Right lobe of liver (tissue), 6 donors: ENCODE measurements around the gene EFNA5. TPM values are rescaled to one million over a fixed set of nuclear protein-coding genes. Genes with fewer than 3 reads are reported as not detected.

Experiments
- ATAC-seq, 4 donors: fragments of 200-7000 bp; cut with Tn5 transposase; one replicate each; pipeline ENCODE4 v1.9.1; 2020; ENCODE audit warnings: mild to moderate bottlenecking in 4 of 4, moderate library complexity in 4 of 4
- DNase-seq, 3 donors: peaks; one replicate each; pipeline ENCODE4 v3.0.0-alpha.2; 2020
- H3K27ac ChIP-seq, 3 donors: fragments of 200-600 bp; one replicate each; pipeline ENCODE4 v1.8.0; 2022
- H3K27me3 ChIP-seq, 2 donors: fragments of 200-600 bp; one replicate each; pipeline ENCODE4 v1.8.0; 2022
- H3K36me3 ChIP-seq, 4 donors: fragments of 200-600 bp; sonication (generic) in 1 of 4; one replicate each; pipeline versions ENCODE4 v1.5.1 to v1.8.0; 2017 to 2022; ENCODE audit warnings: control low read depth in 1 of 4
- H3K4me1 ChIP-seq, 4 donors: fragments of 200-600 bp; sonication (generic) in 1 of 4; one replicate each; pipeline versions ENCODE4 v1.5.1 to v1.8.0; 2017 to 2022; ENCODE audit warnings: control low read depth in 1 of 4
- H3K4me3 ChIP-seq, 3 donors: fragments of 200-600 bp; one replicate each; pipeline ENCODE4 v1.8.0; 2022
- H3K9me3 ChIP-seq, 4 donors: fragments of 200-600 bp; sonication (generic) in 1 of 4; one replicate each; pipeline versions ENCODE4 v1.5.1 to v1.8.0; 2017 to 2022; ENCODE audit warnings: control low read depth in 1 of 4
- POLR2A ChIP-seq: fragments of 450-650 bp; IDR thresholded peaks from one replicate; pipeline ENCODE4 v1.6.1; 2017; ENCODE audit warnings: antibody characterized with exemption, mild to moderate bottlenecking
- WGBS: methylation state at CpG from one replicate; pipeline ENCODE4 v1.1.6; 2018; ENCODE audit warnings: low coverage, low lambda C conversion rate; ENCODE audit not compliant: insufficient coverage; ENCODE audit errors: missing lambda C conversion rate; 5-methylcytosine and 5-hydroxymethylcytosine counted together
- intact Hi-C, 2 donors: fragments of 100-400 bp; cut with DNase I; formaldehyde crosslinking; loops; one replicate each; pipeline versions ENCODE4 v1.11.2 to v1.14.1; 2022
- total RNA-seq, 6 experiments: library from RNA; depleted of rRNA in 2 of 6; stranded (reverse); fragments of >200 nt in 2 of 6; fragmentation: NEBNext Ultra II Directional in 3 of 6; extraction: Animal tissue kit (Norgen Biotek cat#: 25700) in 3 of 6; gene quantifications; one replicate each; pipeline versions ENCODE4 v1.1.0 to v1.2.4, GENCODE V29; 2016 to 2023
- TF ChIP-seq, protein P1 (sequence below), 4 donors: fragments of 200-600 bp in 3 of 4; fragments of 450-650 bp in 1 of 4; IDR thresholded peaks; one replicate each; pipeline versions ENCODE4 v1.5.1 to v1.8.0; 2016 to 2022; ENCODE audit warnings: antibody characterized with exemption in 4 of 4, mild to moderate bottlenecking in 2 of 4
- donor health status: DM: no; HTN: yes; CAD: no.
- donor health status: DM: no; HTN: no; CAD: no.
- donor health status: DM: no; HTN: no; CAD: no.
- donor health status: DM: no; HTN: yes; CAD: no.
- donor health status: DM: no; HTN: yes; CAD: no.

The EFNA5 gene
- total RNA-seq, 6 experiments from 2014 or later, result 0.18 to 11.7 (median 1.4) TPM

GRCh38 chr5:107469485-107470294 lies 201.0 kb downstream of the EFNA5 start:
- intact Hi-C loops, result no loop called here
- WGBS, result 61% methylated on average over 5 of the region's 5 CpGs
- Histone ChIP-seq H3K27me3 (no peaks in the 10 kb centered on the region), H3K4me1 (no peaks in the 10 kb centered on the region), H3K36me3 (no peaks in the 10 kb centered on the region), H3K4me3 (no peak overlapping the region), H3K27ac (no peak overlapping the region), H3K9me3 (no peaks in the 10 kb centered on the region)
- DNase-seq, result no peak
- TF ChIP-seq, protein P1, sequence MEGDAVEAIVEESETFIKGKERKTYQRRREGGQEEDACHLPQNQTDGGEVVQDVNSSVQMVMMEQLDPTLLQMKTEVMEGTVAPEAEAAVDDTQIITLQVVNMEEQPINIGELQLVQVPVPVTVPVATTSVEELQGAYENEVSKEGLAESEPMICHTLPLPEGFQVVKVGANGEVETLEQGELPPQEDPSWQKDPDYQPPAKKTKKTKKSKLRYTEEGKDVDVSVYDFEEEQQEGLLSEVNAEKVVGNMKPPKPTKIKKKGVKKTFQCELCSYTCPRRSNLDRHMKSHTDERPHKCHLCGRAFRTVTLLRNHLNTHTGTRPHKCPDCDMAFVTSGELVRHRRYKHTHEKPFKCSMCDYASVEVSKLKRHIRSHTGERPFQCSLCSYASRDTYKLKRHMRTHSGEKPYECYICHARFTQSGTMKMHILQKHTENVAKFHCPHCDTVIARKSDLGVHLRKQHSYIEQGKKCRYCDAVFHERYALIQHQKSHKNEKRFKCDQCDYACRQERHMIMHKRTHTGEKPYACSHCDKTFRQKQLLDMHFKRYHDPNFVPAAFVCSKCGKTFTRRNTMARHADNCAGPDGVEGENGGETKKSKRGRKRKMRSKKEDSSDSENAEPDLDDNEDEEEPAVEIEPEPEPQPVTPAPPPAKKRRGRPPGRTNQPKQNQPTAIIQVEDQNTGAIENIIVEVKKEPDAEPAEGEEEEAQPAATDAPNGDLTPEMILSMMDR (IDR thresholded peaks at IDR 0.05), result no peak
- no peak for TF ChIP-seq POLR2A
- ATAC-seq, result peak; percentile 18 to 57 (median 33)

- Histone ChIP-seq H3K9me3 (no peaks in the 10 kb centered on the region), H3K36me3 (no peaks in the 10 kb centered on the region), H3K27ac (no peak overlapping the region), H3K27me3 (no peaks in the 10 kb centered on the region), H3K4me3 (no peak overlapping the region), H3K4me1 (no peaks in the 10 kb centered on the region)
- DNase-seq (no peak), ATAC-seq (no peak)
- 29% methylated on average over 1 of the region's 2 CpGs for WGBS
- intact Hi-C loops, result no loop called here
- no peak for TF ChIP-seq POLR2A
- TF ChIP-seq, protein P1 (IDR thresholded peaks at IDR 0.05), result no peak
Observed at GRCh38 chr5:107469064-107469463, 201.7 kb downstream of the EFNA5 start.

GRCh38 chr5:107468276-107468675 lies 202.5 kb downstream of the EFNA5 start:
- ATAC-seq (peak in 1 of 4 donors; percentile 16), DNase-seq (no peak)
- no peaks in the 10 kb centered on the region for H3K4me1 ChIP-seq
- H3K4me3 ChIP-seq, result no peak overlapping the region
- WGBS, result 31% methylated on average over 1 of the region's 1 CpG
- TF ChIP-seq, protein P1 (IDR thresholded peaks at IDR 0.05), result no peak
- TF ChIP-seq POLR2A, result no peak
- intact Hi-C loops, result no loop called here
- H3K36me3 ChIP-seq, result no peaks in the 10 kb centered on the region
- no peak overlapping the region for H3K27ac ChIP-seq
- H3K9me3 ChIP-seq, result no peaks in the 10 kb centered on the region
- H3K27me3 ChIP-seq, result no peaks in the 10 kb centered on the region

DNA sequence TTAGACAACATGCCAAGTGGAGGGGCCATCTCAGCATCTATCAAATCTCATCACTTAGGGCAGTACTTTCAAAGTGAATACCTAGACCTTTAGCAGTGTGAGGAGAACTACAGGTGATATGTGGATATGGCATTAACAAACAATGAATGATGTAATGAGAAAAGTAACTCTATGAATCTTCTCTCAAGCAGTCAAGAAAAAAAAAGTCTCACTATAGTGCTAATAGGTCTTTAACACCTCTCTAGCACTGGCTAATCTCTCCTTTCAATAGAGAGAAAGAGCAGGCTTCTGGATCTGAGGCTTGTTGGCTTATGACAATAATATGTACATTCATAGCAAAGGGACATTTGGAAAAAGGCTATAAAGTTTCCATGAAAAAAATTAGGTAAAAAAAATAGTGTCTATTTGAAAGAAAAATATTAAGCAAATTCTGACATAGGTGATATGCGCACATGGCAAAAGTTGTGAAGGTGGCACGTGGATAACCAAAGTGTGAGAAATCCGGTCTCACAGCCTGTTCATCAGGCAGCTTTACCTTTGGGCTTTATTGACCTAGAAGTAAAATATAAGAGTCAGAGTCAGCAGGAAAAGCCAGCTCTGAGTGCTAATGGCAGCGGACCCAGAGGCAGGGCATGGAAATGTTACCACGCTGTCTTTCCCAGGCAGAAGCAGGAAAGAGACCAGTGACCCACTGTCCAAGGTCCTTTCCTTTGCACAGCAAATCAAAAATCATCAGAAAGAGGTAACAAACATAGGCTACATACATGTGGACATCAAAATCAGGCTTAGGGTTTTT lies 203.4 kb downstream of the EFNA5 start:
- no peak for DNase-seq
- TF ChIP-seq POLR2A, result no peak
- TF ChIP-seq, protein P1 (IDR thresholded peaks at IDR 0.05), result no peak
- Histone ChIP-seq H3K36me3 (no peaks in the 10 kb centered on the region), H3K27ac (no peak overlapping the region), H3K4me3 (no peak overlapping the region), H3K9me3 (no peaks in the 10 kb centered on the region), H3K4me1 (no peaks in the 10 kb centered on the region), H3K27me3 (no peaks in the 10 kb centered on the region)
- ATAC-seq, result peak; percentile 42 to 79 (median 66)
- 41% methylated on average over 4 of the region's 5 CpGs for WGBS
- intact Hi-C loops, result no loop called here
